ENCODE data around the gene DHRS7B.
"Not testable (repeated sequence)": the region's sequence is repeated elsewhere in the genome, so short reads cannot be mapped to it uniquely, and the experiment has no call there.

Gene DHRS7B

GRCh38 chr17:21185061-21185460 is 58.3 kb downstream of the DHRS7B start:
- ChIA-PET CTCF (no interaction called here), POLR2A (ENCODE audit: low non-redundant PET) (no interaction called here)
- no peak for TF ChIP-seq CTCF (conservative IDR thresholded peaks at IDR 0.05; ENCODE audit: low read depth)
- no peak for DNase-seq (ENCODE audit: low spot score)
- H3K27ac ChIP-seq: no peak overlapping the region

GRCh38 chr17:21186399-21187187 is 59.8 kb downstream of the DHRS7B start:
- CTCF ChIA-PET: interaction anchor here (0.6 kb wide), 1 partner anchor 418 kb away, joined by 4 read pairs; no protein-coding TSS in a partner anchor

GRCh38 chr17:21189361-21189760 is 62.6 kb downstream of the DHRS7B start:
- ChIA-PET CTCF (no interaction called here), POLR2A (ENCODE audit: low non-redundant PET) (no interaction called here)
- DNase-seq (ENCODE audit: low spot score): no peak
- no peak for TF ChIP-seq CTCF (conservative IDR thresholded peaks at IDR 0.05; ENCODE audit: low read depth)
- no peak overlapping the region for H3K27ac ChIP-seq

More at GRCh38 chr17:21186399-21187187, 59.8 kb downstream of the DHRS7B start:
- no peak for DNase-seq (ENCODE audit: low spot score)
- POLR2A ChIA-PET (ENCODE audit: low non-redundant PET): no interaction called here
- TF ChIP-seq CTCF (conservative IDR thresholded peaks at IDR 0.05; ENCODE audit: low read depth): no peak
- no peak overlapping the region for H3K27ac ChIP-seq

GRCh38 chr17:21190078-21190477 is 63.3 kb downstream of the DHRS7B start:
- ChIA-PET CTCF (no interaction called here), POLR2A (ENCODE audit: low non-redundant PET) (no interaction called here)
- no peak overlapping the region for H3K27ac ChIP-seq
- no peak for DNase-seq (ENCODE audit: low spot score)
- TF ChIP-seq CTCF (conservative IDR thresholded peaks at IDR 0.05; ENCODE audit: low read depth): no peak

- CTCF ChIA-PET: interaction anchor here (0.9 kb wide), 1 partner anchor 21 kb away, joined by 3 read pairs; no protein-coding TSS in a partner anchor
- POLR2A ChIA-PET (ENCODE audit: low non-redundant PET): no interaction called here
Measured at GRCh38 chr17:21191698-21192097, 64.9 kb downstream of the DHRS7B start.

GRCh38 chr17:21192414-21192813 is 65.7 kb downstream of the DHRS7B start:
- DNase-seq (ENCODE audit: low spot score); H3K27ac ChIP-seq; CTCF ChIA-PET; POLR2A ChIA-PET (ENCODE audit: low non-redundant PET): not testable (repeated sequence)

More at GRCh38 chr17:21191698-21192097, 64.9 kb downstream of the DHRS7B start:
- TF ChIP-seq CTCF (conservative IDR thresholded peaks at IDR 0.05; ENCODE audit: low read depth): no peak
- no peak overlapping the region for H3K27ac ChIP-seq
- DNase-seq (ENCODE audit: low spot score): no peak

- CTCF ChIA-PET: interaction anchor here (0.6 kb wide), 2 partner anchors 97 to 285 kb away, joined by 3 to 5 read pairs; no protein-coding TSS in a partner anchor
- POLR2A ChIA-PET (ENCODE audit: low non-redundant PET): no interaction called here
Measured at GRCh38 chr17:21193031-21193430, 66.3 kb downstream of the DHRS7B start.

More at GRCh38 chr17:21193031-21193430, 66.3 kb downstream of the DHRS7B start:
- DNase-seq (ENCODE audit: low spot score): no peak
- H3K27ac ChIP-seq: no peak overlapping the region
- TF ChIP-seq CTCF (conservative IDR thresholded peaks at IDR 0.05; ENCODE audit: low read depth): no peak
